Endometrium (tissue), 2 donors: ENCODE data around the gene WIZ.

ENCODE experiments used
- FAIRE-seq: peaks from 2 replicates; lab custom pipeline; 2012; peaks lifted over from hg19 to GRCh38; lab: Jason Lieb, UNC
- donor health status: control.
- donor health status: control.

WIZ gene

DNA sequence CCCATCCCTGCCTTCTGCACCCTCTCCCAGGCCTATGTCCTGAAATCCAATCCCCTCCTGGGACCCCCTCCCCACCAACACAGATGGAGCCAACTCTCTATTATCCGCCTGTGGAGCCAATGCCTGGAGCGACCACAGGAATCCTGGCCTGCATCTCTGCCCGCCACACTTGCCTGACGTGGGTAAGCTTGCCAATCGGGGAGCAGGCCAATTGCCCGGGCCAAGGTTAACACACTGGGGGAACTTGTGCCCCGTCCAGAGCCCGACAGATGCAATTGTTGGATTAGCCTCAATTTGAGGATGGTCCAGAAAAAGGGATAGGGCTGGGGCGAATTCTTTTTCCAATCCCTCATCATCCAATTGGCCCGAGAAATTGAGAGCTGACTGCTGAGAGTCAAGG lies 5.9 kb downstream of the WIZ start:
- FAIRE-seq = no peak

DNA sequence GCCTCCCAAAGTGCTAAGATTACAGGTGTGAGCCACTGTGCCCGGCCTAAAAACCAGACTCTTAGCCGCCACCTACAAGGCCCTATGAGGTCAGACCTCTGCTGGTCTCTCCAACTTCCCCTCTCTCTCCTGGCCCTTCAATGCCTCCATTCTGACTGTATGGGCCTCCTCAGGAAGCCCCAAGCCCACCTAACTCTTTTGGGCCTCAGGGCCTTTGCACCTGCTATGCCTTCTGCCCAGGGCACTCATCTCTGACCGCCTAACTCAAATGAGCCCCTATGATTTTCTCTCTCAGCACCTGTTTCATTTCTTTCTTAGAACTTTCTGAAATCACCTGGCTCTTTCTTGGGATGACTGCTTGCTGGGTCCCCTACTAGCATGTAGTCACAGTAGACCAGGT lies 6.4 kb downstream of the WIZ start:
- FAIRE-seq = no peak

DNA sequence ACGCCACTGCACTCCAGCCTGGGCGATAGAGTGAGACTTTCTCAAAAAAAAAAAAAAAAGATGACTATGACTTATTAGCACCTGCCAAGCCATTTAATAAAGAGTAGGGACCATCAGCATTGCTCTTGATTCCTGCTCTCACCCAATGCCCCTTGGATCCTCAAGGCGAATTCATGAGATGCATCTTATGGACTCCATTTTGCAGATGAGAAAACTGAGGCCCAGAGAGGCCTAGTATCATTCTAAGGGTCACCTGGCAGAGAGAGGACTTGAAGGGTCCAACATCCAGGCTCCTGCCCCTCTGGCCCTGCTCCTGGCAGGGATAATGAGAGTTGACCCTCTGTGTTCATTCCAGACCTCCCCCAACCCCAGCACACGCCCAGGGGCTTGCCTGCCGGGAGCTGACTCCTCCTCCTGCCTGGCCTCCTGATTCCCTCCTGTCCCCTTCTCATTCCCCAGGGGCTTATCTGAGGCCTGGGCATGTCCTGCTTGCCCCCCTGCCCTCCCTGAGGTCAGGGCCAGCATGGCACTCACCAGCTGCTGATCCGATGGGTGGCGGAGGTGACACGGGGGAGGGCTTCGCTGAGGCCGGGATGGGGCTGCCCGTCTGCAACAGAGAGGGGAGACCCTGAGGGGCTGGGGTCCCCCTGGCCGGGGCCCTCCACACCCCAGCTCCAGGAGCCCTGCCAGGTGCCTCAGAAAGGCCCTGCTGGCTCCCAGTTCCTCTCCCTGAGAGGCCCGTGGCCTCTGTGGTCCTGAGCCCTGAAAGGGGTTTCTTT lies 7.4 kb downstream of the WIZ start:
- FAIRE-seq = no peak

DNA sequence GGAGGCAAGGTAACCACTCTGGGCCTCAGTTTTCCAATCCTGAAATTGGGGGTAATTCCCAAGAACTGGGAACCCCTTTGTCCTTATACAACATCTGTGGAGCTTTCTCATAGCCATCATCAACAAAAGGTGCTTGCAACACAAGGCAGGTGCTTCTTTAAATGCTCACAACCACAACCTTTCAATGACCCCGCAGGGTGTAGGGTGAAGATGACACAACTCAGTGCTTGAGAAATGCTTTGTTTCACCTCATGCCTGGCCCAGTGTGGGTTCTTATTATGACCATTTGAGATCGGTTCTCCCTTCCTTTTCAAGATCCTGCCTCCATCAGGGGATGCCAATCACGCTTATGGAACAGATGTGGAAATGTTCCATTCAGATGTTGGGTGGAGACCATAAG lies 8.4 kb downstream of the WIZ start:
- no peak for FAIRE-seq

DNA sequence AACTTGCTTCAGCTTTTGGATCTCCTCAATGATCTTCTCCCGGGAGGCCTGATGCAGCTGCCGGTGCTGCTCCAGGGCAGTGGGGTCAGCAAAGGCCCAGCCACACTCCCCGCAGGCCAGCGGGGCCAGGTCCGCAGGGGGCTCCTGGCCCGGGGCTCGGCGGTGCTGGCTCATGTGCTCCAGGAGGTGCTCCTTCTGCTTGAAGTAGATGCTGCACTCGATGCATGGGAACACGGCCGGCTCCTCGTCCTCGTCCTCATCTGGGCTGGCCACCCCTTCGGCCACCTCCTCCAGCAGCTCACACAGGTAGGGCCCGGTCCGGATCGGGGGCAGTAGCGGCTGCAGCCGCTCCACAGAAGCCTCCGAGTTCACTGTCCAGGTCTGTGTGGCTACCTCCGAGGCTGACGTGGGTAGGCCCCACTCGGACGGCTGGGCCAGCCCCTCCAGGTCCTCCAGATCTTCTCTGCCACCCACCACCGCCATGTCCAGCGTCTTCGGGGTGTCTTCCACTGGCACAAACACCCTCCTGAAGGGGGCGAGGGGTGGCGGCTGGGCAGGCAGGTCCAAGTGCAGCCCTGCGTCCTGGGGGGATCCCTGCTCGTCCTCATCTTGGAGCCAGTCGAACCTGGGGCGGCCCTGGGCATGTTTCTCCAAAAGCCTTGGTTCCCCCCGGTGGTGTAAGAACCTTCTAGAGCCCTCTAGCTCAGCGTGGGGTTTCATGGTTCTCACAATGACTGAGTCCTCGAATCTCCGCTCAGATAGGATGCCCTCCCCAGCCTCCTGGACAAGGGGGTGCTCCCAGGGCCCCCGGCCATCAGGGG lies 9.7 kb downstream of the WIZ start:
- no peak for FAIRE-seq

DNA sequence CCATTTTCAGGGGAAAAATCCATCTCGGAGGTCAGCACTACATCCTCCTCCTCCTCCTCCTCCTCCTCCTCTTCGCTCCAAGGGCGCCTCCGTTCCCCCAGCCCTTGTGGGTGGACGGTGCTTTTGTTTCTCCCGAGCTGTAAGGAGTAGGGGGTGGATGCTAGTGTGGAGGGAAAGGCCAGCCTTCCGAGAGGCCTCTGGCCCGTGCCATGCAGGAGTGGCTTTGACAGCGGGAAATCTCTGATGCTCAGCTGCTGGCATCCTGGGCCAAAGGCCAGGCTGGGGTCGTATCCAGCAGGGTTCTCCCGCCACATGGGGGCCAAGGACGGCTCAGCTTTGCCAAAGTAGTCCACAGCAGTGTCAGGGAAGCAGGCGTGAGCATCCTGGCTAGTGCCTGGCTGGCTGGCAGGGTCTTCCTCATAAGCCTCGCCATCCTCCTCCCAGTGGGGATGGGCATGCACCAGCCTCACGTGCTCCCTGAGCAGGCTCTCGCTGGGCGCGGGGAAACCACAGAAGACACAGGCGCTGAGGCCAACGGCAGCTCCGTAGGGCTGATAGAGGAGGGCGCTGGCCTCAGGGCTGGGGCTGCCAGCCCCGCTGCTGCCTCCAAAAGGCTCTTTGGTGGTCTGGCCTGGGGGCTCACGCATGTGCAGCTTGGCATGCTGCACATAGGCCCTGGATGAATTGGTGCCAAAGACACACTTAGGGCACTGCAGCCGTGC lies 10.5 kb downstream of the WIZ start:
- no peak for FAIRE-seq

DNA sequence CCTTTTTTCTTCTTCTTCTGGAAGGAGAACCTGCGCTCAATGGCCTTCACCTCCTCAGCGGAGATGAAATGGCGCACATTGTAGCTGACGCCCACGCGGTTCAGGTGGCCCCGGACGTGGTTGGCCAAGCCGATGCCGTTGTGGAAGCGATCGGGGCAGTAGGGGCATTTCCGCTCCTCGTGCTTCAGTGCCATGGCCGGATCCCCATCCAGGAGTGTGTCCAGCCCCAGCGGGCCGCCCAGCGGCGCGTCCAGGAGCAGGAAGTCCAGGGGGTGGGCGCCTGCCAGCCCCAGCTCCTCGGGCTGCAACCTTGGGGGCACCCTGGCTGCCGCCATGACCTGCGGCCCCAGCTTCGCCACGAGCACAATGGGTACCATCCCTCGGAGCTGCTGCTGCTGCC lies 11.2 kb downstream of the WIZ start:
- FAIRE-seq = no peak

DNA sequence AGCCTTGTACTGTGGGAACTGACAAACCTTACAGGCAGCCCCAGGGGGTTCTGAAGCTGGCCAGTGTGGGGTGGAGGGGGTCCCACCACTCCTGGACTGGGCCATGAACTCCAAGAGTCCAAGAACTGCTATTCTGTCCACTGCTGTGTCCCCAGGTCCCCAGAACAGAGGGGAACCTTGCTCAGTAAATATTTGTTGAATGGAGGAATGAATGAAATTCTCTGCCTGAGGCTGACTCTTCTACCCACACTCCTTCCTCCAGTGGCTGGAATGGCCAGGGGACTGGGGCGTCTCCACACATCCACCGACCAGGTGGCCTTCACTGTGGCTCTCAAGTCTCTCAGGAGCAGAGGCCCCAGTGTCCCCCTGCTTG lies 11.6 kb downstream of the WIZ start:
- no peak for FAIRE-seq

DNA sequence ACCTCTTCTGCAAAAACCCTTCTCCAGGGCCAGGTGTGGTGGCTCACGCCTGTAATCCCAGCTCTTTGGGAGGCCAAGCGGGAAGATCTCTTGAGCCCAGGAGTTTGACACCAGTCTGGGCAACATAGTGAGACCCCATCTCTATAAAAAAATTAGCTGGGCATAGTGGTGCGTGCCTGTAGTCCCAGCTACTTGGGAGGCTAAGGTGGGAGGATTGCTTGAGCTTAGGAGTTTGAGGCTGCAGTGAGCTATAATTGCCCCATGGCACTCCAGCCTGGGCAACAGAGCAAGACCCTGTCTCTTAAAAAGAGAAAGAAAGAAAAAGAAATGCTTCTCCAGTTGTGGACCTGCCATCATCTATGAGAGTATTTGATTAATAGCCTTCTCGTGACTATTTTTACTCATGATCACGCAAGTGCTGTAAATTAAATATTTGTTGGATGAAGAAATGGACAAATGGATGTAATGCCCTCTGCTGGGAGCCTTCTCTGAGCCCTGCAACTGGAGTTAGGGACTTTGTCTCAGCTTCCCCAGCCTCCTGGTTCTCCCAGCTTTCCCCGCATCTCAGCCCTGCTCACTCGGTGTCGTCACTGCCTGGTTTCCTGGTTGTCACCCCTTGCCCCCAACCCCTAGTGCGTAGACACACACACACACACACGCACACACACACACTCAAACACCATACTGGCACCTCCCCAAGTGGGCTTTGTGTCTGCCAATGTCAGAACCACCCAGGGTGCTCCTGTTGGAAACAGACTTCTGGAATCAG lies 12.2 kb downstream of the WIZ start:
- FAIRE-seq = no peak

DNA sequence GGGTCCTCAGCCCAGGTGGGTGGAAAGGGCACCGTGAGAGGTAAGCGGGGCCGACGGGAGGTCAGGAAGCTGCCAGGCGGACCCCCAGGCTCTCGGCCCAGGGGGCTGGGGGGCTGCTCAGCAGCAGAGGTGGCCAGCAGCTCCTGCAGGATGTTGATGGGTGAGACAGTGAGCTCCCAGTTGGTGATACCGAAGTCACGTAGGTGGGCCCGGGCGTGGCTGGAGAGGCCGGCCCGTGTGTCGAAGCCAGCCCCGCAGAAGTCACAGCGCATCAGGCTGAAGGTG lies 13.0 kb downstream of the WIZ start:
- no peak for FAIRE-seq

DNA sequence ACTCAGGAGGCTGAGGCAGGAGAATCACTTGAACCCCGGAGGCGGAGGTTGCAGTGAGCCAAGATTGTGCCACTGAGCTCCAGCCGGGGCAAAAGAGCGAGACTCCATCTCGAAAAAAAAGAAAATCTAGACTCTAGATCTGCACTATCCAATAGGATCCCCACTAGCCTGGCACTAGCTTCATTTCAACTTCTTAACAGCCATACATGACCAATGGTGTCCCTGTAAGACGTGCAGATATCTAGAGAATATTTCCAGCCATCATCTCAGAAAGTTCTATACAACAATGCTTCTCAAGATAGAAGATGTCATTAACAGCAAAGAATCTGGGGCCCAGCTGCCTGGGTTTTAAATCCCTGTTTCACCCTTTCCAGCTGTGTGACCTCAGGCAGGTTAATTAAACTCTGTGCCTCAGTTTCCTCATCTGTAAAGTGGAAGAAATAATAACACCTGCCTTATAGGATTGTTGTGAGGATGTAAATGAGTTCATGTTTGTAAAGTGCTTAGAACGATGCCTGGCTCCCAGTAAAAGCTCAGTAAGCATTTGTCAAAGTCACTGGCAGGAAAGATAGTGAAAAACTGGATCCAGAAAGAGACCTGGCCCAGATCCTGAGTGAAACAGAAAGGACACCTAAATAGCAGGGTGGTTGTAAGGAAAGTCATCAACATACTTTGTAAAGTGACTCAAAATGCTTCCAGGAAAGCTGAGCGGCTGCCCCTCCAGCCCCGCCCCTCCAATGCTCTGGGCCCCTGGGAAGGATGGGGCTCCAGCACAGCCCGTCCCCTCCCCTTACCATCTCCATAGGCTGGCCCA lies 13.5 kb downstream of the WIZ start:
- FAIRE-seq = no peak

DNA sequence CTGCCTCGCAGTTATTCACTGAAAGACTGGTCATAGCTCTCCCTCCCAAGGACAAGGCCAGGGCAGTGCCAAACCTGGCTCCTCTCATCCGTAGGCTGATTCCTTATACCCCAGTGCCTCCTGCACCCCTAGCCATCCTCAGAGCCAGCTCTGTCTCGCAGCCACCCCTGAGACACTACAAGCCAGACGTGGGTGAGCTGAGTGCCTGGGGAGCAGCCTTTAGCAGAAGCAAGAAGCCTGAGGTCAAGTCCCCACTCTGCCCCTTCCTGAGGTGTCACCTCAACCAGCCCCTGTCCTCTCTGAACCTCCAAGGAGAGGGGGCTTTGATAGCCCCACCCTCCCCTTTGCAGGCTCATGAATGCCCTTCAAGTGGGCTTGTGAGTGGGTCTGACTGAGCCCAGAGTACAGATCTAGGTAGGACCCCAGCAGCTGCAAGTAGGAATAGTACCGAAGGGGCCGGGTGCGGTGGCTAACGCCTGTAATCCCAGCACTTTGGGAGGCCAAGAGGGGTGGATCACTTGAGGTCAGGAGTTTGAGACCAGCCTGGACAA lies 16.2 kb downstream of the WIZ start:
- no peak for FAIRE-seq

DNA sequence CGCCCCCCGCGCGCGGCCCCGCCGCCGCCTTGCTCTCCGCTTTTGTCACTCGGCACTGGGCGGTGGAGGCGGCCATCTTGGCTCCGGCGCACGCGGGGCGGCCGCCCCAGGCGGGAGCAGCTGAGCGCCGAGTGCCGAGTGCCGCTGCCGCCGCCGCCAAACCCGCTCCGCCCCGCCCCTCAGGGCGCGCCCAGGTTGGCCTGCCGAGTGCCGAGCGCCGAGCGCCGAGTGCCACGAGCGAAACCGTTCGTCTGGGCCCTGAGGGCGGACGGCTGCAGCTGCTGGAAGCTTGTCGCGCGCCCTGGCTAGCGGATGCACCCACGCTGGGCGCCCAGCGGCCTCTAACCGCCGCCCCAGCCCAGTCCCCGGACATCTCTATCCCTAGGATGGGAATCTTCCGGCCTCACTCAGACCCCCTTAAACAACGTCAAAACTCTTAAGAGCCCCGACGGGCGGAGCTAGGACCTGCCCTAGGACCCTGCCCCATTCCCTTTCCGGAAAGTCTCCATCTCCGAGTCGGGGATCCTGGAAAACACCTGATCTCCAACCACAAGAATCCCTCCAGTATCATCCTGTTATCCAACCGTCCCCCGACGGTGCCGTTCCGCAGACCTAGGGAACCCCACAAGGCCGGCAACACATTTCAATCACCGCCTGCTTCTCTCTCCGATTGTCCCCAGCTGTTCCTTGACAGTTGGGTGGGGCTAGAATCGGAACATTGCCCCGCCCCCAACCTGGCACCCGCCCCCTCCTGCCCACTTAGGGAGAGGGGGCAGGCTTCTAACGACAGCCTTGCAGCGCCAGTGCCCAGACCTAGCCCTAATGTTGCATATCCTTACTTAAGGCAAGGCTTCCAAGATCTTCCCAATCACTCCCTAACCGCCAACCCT lies 16.9 kb downstream of the WIZ start:
- no peak for FAIRE-seq

DNA sequence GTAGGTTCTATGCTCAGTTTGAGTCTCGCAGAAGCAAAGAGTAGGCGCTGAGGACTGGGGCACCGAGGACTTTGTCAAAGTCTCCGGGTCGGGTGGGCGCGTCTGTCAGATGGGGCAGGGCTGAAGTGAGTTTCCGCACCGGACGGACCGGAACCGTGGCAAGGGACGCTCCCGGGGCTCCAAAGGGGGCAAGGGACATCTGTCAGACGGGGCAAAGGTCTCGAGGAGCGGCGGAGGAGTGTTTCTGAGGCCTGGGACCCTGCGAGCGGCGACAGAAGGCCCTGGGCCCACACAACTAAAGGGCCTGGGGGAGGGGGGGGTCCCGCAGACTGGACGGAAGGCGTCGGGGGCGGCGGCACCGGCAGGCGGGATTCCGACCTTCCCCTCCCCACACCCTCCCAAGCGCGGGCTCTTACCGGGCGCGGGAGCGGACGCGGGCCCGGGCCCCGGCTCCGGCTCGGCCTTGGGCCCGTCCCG lies 17.7 kb downstream of the WIZ start:
- no peak for FAIRE-seq

DNA sequence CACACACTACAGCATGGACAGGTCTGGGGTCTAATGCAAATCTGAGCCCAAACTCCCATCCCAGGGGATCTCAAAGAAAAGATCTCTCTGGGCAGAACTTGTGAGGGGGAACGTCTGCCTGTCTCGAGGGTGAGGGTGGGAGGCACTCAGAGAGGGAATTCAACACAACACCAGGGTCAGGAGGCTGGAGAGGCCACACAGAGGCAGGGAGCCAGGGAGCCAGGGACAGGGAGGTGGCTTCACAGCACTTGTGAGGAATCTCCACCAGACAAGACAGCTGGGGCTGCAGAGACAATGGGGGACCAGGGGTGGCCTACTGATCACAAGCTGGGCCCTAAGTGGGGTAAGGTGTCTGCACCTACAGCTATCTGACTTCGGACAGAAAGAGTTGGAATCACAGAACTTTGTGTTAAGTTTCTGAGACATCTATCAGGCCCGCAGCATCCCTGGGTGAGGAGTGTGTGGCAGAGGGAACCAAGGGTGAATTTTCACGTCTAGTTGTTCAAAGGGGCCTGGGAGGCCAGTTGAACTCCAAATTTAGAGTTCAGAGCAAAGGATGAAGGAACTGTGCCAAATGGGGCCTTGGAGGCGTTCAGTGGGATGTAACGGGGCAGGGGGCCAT lies 18.2 kb downstream of the WIZ start:
- FAIRE-seq = no peak

DNA sequence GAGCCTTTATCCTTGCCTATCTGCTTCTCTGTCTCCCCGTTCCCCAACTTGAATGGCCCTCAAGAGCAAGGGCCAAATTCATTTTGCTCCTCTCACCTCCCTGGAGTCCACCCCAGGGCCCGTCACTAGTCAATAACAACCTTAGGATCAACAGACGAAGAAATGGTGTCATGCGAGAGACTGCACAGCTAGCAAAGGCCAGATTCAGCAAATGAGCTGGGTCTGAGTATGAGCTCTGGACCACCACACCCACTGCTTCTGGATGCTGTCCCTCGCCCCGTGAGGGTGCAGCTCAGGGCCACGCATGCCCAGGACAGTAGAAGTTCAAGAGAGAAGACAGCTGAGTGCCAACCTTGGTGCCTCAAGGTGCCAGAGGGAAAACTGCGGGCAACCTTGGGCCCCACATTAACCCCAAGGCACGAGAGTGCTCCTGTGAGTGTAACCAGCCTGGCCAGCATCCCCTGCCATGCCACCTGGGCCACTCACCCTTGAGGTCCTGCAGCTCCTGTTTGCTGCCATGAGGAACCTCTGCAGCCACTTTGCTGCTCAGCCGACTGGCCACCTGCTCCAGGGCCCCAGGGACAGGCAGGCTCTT lies 19.1 kb downstream of the WIZ start:
- FAIRE-seq = no peak

DNA sequence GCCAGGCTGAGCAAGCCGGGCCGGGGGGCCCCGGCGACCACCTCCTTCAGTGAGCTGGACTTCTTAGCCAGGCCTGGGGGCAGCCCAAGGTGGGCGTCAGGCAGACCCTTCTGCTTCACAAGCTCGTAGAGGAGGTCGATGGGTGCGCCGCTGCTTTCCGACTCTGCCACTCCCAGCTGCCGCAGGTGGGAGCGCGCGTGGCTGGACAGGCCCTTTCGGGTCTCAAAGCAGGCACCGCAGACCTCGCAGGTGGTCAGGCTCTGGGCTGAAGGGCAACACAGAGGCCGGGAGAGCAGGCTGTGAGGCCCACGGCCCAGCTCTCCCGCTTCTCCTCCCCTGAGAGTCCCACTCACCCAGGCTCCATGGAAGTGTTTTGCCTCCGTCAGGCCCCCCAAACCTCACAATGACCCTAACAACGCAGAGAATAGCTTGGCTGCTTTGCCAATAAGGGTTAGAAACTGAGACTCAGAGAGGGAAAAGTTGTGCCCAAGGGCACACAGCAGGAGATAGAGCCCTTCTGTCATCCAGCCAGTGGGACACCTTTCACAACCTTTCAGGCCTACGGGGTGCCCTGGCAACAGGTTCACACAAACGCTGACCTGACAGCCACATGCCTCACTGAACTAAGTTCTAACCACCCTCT lies 19.8 kb downstream of the WIZ start:
- FAIRE-seq = no peak

DNA sequence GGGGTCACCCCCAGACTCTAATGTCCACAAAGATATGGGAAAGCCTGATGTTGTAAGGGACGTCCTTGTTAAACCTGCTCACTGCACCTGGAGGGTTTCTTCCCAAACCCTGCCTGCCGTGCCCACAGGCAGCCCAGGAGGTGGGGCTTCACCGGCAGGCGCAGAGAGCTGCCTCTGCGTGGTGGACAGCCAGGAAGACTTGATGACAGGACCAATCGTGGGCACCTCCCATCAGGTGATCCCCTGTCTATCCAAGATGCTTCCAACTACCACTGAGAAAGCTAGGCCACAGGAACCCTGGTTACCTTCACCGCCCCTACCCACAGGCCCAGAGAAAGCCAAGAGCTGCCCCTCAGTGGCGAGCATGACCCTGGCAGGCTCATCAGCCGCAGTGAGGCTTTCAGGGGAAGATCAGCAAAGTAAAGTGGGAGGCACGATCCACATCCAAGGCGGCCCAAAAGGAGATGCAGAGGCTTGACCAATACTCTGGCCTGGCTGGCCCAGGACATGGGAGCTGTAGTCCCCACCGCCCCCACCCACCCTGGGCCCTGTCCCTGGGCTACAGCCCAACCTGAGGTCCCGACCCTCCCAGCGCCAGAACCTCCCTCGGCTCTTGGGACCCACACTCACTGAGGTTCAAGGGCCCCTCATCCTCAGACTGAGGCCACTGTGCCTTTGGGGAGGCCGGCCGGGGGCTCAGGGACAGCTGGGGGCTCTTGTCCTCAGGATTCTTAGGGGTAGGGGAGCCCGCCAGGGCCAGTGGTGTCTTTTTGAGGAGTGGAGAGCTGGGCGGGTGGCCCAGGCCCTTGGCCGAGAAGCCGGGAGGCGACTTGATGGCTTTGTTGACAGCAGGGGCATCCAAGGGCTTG lies 20.6 kb downstream of the WIZ start:
- FAIRE-seq = no peak
